Activated T-cell treated with anti-CD3 and anti-CD28 coated beads, Interleukin-2, amount 50 U/mL, for 4 hours (primary cell): ENCODE measurements around the gene CSGALNACT2. TPM values are rescaled to one million over a fixed set of nuclear protein-coding genes. Genes with fewer than 3 reads are reported as not detected.

Experiments
- total RNA-seq, 3 donors: library from RNA; stranded (reverse); gene quantifications; one replicate each; pipeline ENCODE4 v1.2.1, GENCODE V29; 2021

The CSGALNACT2 gene
- total RNA-seq, 3 donors from 2014 or later = 14.7 to 19.5 (median 15.5) TPM

Other genes with a start within 250 kb of the CSGALNACT2 start
- under 1 TPM; 0.13 to 0.41 (median 0.13) TPM for gene RET, start 61.4 kb upstream of the CSGALNACT2 start, total RNA-seq
- gene RASGEF1A, start 128.6 kb downstream of the CSGALNACT2 start, total RNA-seq = under 1 TPM; 0.29 to 0.60 (median 0.38) TPM
- gene FXYD4, start 233.2 kb downstream of the CSGALNACT2 start, total RNA-seq = not detected